HEK293 (cell line): ENCODE measurements around the gene CETP.

Experiments used
- CTCF ChIA-PET: fragments of 350-600 bp; formaldehyde crosslinking; extraction: SDS; loops from one replicate; lab custom pipeline; 2021; ENCODE audit warnings: antibody characterized with exemption; lab: Yijun Ruan, JAX
- POLR2A ChIA-PET: fragments of 300-600 bp; formaldehyde crosslinking; extraction: SDS; loops from one replicate; lab custom pipeline; 2020; ENCODE audit warnings: antibody characterized with exemption, inconsistent platforms; lab: Yijun Ruan, JAX
- H3K27ac ChIP-seq: fragments of 200-500 bp; sonication (Bioruptor generic); 2 replicates; pipeline ENCODE4 v1.5.1; 2014; ENCODE audit warnings: low read depth, low read length, control low read depth, inconsistent platforms; ENCODE audit errors: extremely low read depth
- H3K36me3 ChIP-seq, 2 experiments: fragments of 200-500 bp in 1 of 2; sonication (Bioruptor generic) in 1 of 2; 1 replicate in 1 of 2; 2 replicates in 1 of 2; pipeline ENCODE4 v1.5.1; 2014 to 2017; ENCODE audit warnings: inconsistent platforms in 2 of 2, low read length in 2 of 2; ENCODE audit not compliant: control insufficient read depth in 2 of 2, insufficient read depth in 1 of 2
- H3K4me1 ChIP-seq: fragments of 200-500 bp; sonication (Bioruptor generic); 2 replicates; pipeline ENCODE4 v1.5.1; 2014; ENCODE audit warnings: mild to moderate bottlenecking, low read length, inconsistent platforms; ENCODE audit not compliant: control insufficient read depth, insufficient read depth
- H3K4me3 ChIP-seq: 2 replicates; pipeline ENCODE4 v1.5.1; 2011; ENCODE audit warnings: low read depth, mild to moderate bottlenecking, control low read depth, low read length, moderate library complexity
- H3K9me3 ChIP-seq: fragments of 200-500 bp; sonication (Bioruptor generic); 2 replicates; pipeline ENCODE4 v1.5.1; 2014; ENCODE audit warnings: low read depth, low read length, inconsistent platforms; ENCODE audit not compliant: control insufficient read depth, insufficient read depth
- BCL11A ChIP-seq: fragments of 450-650 bp; formaldehyde crosslinking; IDR thresholded peaks from 2 replicates; pipeline ENCODE4 v1.5.1; 2016; ENCODE audit warnings: low read depth, missing biosample characterization, missing genetic modification characterization
- EGR2 ChIP-seq: fragments of 450-650 bp; formaldehyde crosslinking; IDR thresholded peaks from 2 replicates; pipeline ENCODE4 v1.5.1; 2016; ENCODE audit warnings: low read depth, missing biosample characterization, missing genetic modification characterization
- HOXD13 ChIP-seq: sonication (generic); formaldehyde crosslinking; IDR thresholded peaks from 2 replicates; pipeline ENCODE4 v1.8.0; 2022; ENCODE audit warnings: missing genetic modification reagents, borderline replicate concordance
- KLF9 ChIP-seq: fragments of 450-650 bp; formaldehyde crosslinking; IDR thresholded peaks from 2 replicates; pipeline ENCODE4 v1.5.1; 2016; ENCODE audit warnings: missing biosample characterization, missing genetic modification characterization, low read depth
- MZF1 ChIP-seq: fragments of 450-650 bp; formaldehyde crosslinking; IDR thresholded peaks from 2 replicates; pipeline ENCODE4 v1.5.1; 2017; ENCODE audit warnings: missing biosample characterization, missing genetic modification characterization, borderline replicate concordance
- ZFP69B ChIP-seq: fragments of 450-650 bp; formaldehyde crosslinking; IDR thresholded peaks from 2 replicates; pipeline ENCODE4 v1.5.1; 2016; ENCODE audit warnings: missing biosample characterization, missing genetic modification characterization
- ZNF132 ChIP-seq: fragments of 450-650 bp; formaldehyde crosslinking; IDR thresholded peaks from 2 replicates; pipeline ENCODE4 v1.5.1; 2017; ENCODE audit warnings: missing biosample characterization, missing genetic modification characterization, borderline replicate concordance
- ZNF341 ChIP-seq: fragments of 450-650 bp; formaldehyde crosslinking; IDR thresholded peaks from 2 replicates; pipeline ENCODE4; 2016; ENCODE audit warnings: low read depth, missing biosample characterization, missing genetic modification characterization
- ZNF366 ChIP-seq: fragments of 450-650 bp; formaldehyde crosslinking; conservative IDR thresholded peaks from 2 replicates; pipeline ENCODE4 v1.5.1; 2016; ENCODE audit warnings: missing biosample characterization, missing genetic modification characterization
- ZNF37A ChIP-seq: fragments of 450-650 bp; IDR thresholded peaks from 2 replicates; pipeline ENCODE4 v1.5.1; 2018; ENCODE audit warnings: missing biosample characterization, missing genetic modification characterization
- ZNF426 ChIP-seq: fragments of 450-650 bp; formaldehyde crosslinking; IDR thresholded peaks from 2 replicates; pipeline ENCODE4 v1.5.1; 2017; ENCODE audit warnings: missing biosample characterization, missing genetic modification characterization, mild to moderate bottlenecking, inconsistent platforms, moderate library complexity
- ZNF48 ChIP-seq: fragments of 450-650 bp; formaldehyde crosslinking; IDR thresholded peaks from 2 replicates; pipeline ENCODE4 v1.5.1; 2016; ENCODE audit warnings: missing biosample characterization, missing genetic modification characterization
- ZNF514 ChIP-seq: fragments of 450-650 bp; formaldehyde crosslinking; IDR thresholded peaks from 2 replicates; pipeline ENCODE4 v1.5.1; 2016; ENCODE audit warnings: missing biosample characterization, missing genetic modification characterization
- ZNF548 ChIP-seq: fragments of 450-650 bp; formaldehyde crosslinking; IDR thresholded peaks from 2 replicates; pipeline ENCODE4 v1.5.1; 2016; ENCODE audit warnings: missing biosample characterization, missing genetic modification characterization
- ZNF555 ChIP-seq: fragments of 450-650 bp; formaldehyde crosslinking; conservative IDR thresholded peaks from 2 replicates; pipeline ENCODE4 v1.5.1; 2017; ENCODE audit warnings: missing biosample characterization, mild to moderate bottlenecking, missing genetic modification characterization, inconsistent platforms
- ZNF660 ChIP-seq: fragments of 450-650 bp; IDR thresholded peaks from 2 replicates; pipeline ENCODE4 v1.5.1; 2018; ENCODE audit warnings: missing biosample characterization, mild to moderate bottlenecking, missing genetic modification characterization
- ZNF747 ChIP-seq: fragments of 450-650 bp; formaldehyde crosslinking; IDR thresholded peaks from 2 replicates; pipeline ENCODE4 v1.5.1; 2016; ENCODE audit warnings: missing biosample characterization, missing genetic modification characterization
- ZNF768 ChIP-seq: fragments of 450-650 bp; formaldehyde crosslinking; IDR thresholded peaks from 2 replicates; pipeline ENCODE4 v1.5.1; 2018; ENCODE audit warnings: missing biosample characterization, mild to moderate bottlenecking, missing genetic modification characterization
- TF ChIP-seq, protein P1 (sequence below): fragments of 450-650 bp; IDR thresholded peaks from 2 replicates; pipeline ENCODE4 v1.5.1; 2018; ENCODE audit warnings: missing biosample characterization, mild to moderate bottlenecking, missing genetic modification characterization
- TF ChIP-seq, protein P2 (sequence below): fragments of 450-650 bp; formaldehyde crosslinking; IDR thresholded peaks from 2 replicates; pipeline ENCODE4 v1.5.1; 2016; ENCODE audit warnings: missing biosample characterization, missing genetic modification characterization
- TF ChIP-seq, protein P3 (sequence below): fragments of 450-650 bp; formaldehyde crosslinking; IDR thresholded peaks from 2 replicates; pipeline ENCODE4 v1.5.1; 2016; ENCODE audit warnings: missing biosample characterization, missing genetic modification characterization
- TF ChIP-seq, protein P4 (sequence below): fragments of 450-650 bp; formaldehyde crosslinking; IDR thresholded peaks from 2 replicates; pipeline ENCODE4 v1.5.1; 2017; ENCODE audit warnings: missing biosample characterization, mild to moderate bottlenecking, missing genetic modification characterization, moderate library complexity
- TF ChIP-seq, protein P5 (sequence below): fragments of 450-650 bp; formaldehyde crosslinking; IDR thresholded peaks from 2 replicates; pipeline ENCODE4 v1.5.1; 2016; ENCODE audit warnings: missing biosample characterization, missing genetic modification characterization
- TF ChIP-seq, protein P6 (sequence below): fragments of 450-650 bp; formaldehyde crosslinking; IDR thresholded peaks from 2 replicates; pipeline ENCODE4 v1.5.1; 2016; ENCODE audit warnings: missing biosample characterization, missing genetic modification characterization
- TF ChIP-seq, protein P7 (sequence below): fragments of 450-650 bp; formaldehyde crosslinking; IDR thresholded peaks from 2 replicates; pipeline ENCODE4 v1.5.1; 2016; ENCODE audit warnings: missing biosample characterization, missing genetic modification characterization

CETP gene

DNA sequence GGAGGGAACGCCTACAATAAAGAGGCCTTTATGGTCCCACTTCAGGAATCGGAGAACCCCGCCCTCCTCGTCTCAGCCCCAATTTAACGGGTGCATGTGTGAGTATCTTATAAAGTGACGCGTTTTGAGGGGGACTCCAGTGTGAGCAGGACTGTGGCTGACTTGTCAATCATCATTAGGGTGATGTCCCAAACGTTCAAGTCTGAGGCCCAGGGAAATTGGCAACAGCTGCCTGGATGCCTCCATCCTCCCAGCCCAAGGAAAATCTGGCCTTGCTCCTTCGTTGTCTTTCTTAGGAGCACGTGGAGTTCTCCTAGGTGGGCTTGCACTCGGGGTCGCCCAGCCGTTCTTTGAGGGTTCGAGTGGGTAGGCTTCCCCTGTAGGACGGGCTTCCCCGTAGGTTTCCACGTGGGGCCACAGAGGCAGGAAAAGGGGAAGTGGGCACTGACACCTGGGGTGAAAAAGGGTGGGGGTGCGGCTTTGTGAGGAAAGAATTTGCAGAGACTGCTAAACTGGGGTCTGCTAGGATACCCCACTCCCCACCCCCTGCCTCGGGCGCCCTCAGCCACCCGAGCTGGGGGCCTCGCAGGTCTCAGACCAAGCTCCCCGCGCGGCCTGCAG lies 30.4 kb upstream of the CETP start (continued):
- TF ChIP-seq ZNF548 (tag by site-specific recombination) (no peak), ZNF747 (no peak), EGR2 (peak; percentile 54), ZNF426 (no peak), ZFP69B (peak; percentile 81; the same call in 1 of the 2 replicates), ZNF768 (0 out of 2 replicates have a peak, but pooled peaks have one; percentile 33), HOXD13 (CRISPR knock-in tag) (no peak), KLF9 (tag by site-specific recombination) (0 out of 2 replicates have a peak, but pooled peaks have one; percentile 6), ZNF660 (tag by site-specific recombination) (0 out of 2 replicates have a peak, but pooled peaks have one; percentile 40), MZF1 (tag by site-specific recombination) (0 out of 2 replicates have a peak, but pooled peaks have one; percentile 8)
- TF ChIP-seq, protein P1, sequence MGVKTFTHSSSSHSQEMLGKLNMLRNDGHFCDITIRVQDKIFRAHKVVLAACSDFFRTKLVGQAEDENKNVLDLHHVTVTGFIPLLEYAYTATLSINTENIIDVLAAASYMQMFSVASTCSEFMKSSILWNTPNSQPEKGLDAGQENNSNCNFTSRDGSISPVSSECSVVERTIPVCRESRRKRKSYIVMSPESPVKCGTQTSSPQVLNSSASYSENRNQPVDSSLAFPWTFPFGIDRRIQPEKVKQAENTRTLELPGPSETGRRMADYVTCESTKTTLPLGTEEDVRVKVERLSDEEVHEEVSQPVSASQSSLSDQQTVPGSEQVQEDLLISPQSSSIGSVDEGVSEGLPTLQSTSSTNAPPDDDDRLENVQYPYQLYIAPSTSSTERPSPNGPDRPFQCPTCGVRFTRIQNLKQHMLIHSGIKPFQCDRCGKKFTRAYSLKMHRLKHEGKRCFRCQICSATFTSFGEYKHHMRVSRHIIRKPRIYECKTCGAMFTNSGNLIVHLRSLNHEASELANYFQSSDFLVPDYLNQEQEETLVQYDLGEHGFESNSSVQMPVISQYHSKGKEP (tag by site-specific recombination): peak; percentile 27; the same call in 1 of the 2 replicates
- TF ChIP-seq, protein P2, sequence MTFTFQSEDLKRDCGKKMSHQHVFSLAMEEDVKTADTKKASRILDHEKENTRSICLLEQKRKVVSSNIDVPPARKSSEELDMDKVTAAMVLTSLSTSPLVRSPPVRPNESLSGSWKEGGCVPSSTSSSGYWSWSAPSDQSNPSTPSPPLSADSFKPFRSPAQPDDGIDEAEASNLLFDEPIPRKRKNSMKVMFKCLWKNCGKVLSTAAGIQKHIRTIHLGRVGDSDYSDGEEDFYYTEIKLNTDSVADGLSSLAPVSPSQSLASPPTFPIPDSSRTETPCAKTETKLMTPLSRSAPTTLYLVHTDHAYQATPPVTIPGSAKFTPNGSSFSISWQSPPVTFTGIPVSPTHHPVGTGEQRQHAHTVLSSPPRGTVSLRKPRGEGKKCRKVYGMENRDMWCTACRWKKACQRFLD (tag by site-specific recombination): no peak
- TF ChIP-seq, protein P3, sequence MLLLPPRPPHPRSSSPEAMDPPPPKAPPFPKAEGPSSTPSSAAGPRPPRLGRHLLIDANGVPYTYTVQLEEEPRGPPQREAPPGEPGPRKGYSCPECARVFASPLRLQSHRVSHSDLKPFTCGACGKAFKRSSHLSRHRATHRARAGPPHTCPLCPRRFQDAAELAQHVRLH (tag by site-specific recombination): no peak

DNA sequence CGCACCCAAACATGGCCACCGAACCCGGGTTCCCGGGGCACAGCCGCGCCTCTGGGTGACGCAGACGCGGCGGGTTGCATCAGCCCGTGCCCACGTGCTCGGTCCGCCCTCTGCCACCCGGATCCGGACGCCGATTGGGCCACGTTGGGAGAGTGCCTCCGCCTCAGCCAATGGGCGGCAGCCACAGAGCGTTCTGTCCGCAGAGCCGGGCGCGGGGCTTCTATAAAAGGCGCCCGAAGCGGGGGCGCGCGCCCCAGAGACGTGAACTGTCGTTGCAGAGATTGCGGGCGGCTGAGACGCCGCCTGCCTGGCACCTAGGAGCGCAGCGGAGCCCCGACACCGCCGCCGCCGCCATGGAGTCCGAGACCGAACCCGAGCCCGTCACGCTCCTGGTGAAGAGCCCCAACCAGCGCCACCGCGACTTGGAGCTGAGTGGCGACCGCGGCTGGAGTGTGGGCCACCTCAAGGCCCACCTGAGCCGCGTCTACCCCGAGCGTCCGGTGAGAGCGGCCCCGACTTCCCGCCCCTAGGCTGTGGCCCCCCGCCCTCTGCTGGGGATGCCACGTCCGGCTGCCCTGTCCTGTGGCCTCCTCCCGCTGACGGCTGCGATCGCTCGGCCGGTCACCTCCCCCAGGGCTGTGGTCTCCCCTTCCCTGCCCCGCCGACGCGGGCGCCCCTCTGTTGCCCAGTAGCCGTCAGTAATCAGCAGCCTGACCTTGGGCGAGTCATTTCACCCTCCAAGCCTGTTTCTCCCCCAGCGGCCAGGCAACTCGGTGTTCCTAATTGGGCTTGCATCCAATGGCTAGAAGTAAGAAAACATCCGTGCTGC lies 29.6 kb upstream of the CETP start, which contains the start of gene HERPUD1:
HERPUD1 (plus strand) TSS at position 251 of the 829 bp plus-strand sequence; CDS start at position 354, 103 bp downstream.
- Histone ChIP-seq H3K36me3 (peaks cover 10 to 23% of the 10 kb centered on the region in 2 experiments), H3K4me1 (peaks cover 3% of the 10 kb centered on the region; the same call in 1 of the 2 replicates), H3K4me3 (peak within 1 kb of the TSS; percentile 67), H3K27ac (peak within 1 kb of the TSS; percentile 74), H3K9me3 (no peaks in the 10 kb centered on the region)
- CTCF ChIA-PET: interaction anchor here (1.1 kb wide), 1 partner anchor 139 kb away, joined by 3 read pairs; no protein-coding TSS in a partner anchor
- POLR2A ChIA-PET: interaction anchor here (0.5 to 3.3 kb wide), 12 partner anchors 9 to 71 kb away, joined by 3 to 16 read pairs (median 4); no protein-coding TSS in a partner anchor
- TF ChIP-seq, protein P4, sequence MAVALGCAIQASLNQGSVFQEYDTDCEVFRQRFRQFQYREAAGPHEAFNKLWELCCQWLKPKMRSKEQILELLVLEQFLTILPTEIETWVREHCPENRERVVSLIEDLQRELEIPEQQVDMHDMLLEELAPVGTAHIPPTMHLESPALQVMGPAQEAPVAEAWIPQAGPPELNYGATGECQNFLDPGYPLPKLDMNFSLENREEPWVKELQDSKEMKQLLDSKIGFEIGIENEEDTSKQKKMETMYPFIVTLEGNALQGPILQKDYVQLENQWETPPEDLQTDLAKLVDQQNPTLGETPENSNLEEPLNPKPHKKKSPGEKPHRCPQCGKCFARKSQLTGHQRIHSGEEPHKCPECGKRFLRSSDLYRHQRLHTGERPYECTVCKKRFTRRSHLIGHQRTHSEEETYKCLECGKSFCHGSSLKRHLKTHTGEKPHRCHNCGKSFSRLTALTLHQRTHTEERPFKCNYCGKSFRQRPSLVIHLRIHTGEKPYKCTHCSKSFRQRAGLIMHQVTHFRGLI: peak; percentile 16; the same call in 1 of the 2 replicates
- TF ChIP-seq ZNF514 (tag by site-specific recombination) (no peak), ZNF132 (no peak), BCL11A (tag by site-specific recombination) (no peak), ZNF37A (tag by site-specific recombination) (no peak), ZNF341 (tag by site-specific recombination) (no peak; the same call in 1 of the 2 replicates), ZNF48 (tag by site-specific recombination) (no peak), ZNF366 (tag by site-specific recombination) (no peak), ZNF555 (no peak)
- TF ChIP-seq, protein P5, sequence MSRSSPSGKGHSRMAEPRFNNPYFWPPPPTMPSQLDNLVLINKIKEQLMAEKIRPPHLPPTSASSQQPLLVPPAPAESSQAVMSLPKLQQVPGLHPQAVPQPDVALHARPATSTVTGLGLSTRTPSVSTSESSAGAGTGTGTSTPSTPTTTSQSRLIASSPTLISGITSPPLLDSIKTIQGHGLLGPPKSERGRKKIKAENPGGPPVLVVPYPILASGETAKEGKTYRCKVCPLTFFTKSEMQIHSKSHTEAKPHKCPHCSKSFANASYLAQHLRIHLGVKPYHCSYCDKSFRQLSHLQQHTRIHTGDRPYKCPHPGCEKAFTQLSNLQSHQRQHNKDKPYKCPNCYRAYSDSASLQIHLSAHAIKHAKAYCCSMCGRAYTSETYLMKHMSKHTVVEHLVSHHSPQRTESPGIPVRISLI (tag by site-specific recombination): no peak
- TF ChIP-seq, protein P6, sequence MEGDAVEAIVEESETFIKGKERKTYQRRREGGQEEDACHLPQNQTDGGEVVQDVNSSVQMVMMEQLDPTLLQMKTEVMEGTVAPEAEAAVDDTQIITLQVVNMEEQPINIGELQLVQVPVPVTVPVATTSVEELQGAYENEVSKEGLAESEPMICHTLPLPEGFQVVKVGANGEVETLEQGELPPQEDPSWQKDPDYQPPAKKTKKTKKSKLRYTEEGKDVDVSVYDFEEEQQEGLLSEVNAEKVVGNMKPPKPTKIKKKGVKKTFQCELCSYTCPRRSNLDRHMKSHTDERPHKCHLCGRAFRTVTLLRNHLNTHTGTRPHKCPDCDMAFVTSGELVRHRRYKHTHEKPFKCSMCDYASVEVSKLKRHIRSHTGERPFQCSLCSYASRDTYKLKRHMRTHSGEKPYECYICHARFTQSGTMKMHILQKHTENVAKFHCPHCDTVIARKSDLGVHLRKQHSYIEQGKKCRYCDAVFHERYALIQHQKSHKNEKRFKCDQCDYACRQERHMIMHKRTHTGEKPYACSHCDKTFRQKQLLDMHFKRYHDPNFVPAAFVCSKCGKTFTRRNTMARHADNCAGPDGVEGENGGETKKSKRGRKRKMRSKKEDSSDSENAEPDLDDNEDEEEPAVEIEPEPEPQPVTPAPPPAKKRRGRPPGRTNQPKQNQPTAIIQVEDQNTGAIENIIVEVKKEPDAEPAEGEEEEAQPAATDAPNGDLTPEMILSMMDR (tag by site-specific recombination): peak; percentile 74
- TF ChIP-seq, protein P7, sequence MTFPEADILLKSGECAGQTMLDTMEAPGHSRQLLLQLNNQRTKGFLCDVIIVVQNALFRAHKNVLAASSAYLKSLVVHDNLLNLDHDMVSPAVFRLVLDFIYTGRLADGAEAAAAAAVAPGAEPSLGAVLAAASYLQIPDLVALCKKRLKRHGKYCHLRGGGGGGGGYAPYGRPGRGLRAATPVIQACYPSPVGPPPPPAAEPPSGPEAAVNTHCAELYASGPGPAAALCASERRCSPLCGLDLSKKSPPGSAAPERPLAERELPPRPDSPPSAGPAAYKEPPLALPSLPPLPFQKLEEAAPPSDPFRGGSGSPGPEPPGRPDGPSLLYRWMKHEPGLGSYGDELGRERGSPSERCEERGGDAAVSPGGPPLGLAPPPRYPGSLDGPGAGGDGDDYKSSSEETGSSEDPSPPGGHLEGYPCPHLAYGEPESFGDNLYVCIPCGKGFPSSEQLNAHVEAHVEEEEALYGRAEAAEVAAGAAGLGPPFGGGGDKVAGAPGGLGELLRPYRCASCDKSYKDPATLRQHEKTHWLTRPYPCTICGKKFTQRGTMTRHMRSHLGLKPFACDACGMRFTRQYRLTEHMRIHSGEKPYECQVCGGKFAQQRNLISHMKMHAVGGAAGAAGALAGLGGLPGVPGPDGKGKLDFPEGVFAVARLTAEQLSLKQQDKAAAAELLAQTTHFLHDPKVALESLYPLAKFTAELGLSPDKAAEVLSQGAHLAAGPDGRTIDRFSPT (tag by site-specific recombination): peak; percentile 99
